WTC11 (cell line): ENCODE results near the gene BTLA. TPM values are rescaled to one million over a fixed set of nuclear protein-coding genes. Genes with fewer than 3 reads are reported as not detected.

Experiments used
- ATAC-seq: fragments of 200-7000 bp; cut with Tn5 transposase; 2 replicates; pipeline ENCODE4 v1.10.0; 2021; ENCODE audit warnings: mild to moderate bottlenecking, moderate library complexity
- CTCF ChIA-PET: fragments of 300-600 bp; sonication (Branson Sonifier 250); formaldehyde crosslinking; loops from one replicate; lab custom pipeline; 2021; ENCODE audit warnings: antibody characterized with exemption; lab: Charles Lee
- POLR2A ChIA-PET: fragments of 350-600 bp; sonication (Branson Sonifier 250); formaldehyde crosslinking; loops from one replicate; lab custom pipeline; 2021; ENCODE audit warnings: antibody characterized with exemption; lab: Charles Lee
- DNase-seq: peaks from one replicate; pipeline ENCODE4 v3.0.0; 2021; ENCODE audit warnings: low spot score
- H3K27ac Mint-ChIP-seq: 2 replicates; pipeline ENCODE4 v1.8.0; 2021; ENCODE audit warnings: mixed read lengths
- H3K27me3 Mint-ChIP-seq: 2 replicates; pipeline ENCODE4 v1.8.0; 2021; ENCODE audit warnings: low read depth, mild to moderate bottlenecking, moderate library complexity, mixed read lengths
- H3K36me3 Mint-ChIP-seq: 2 replicates; pipeline ENCODE4 v1.8.0; 2021; ENCODE audit warnings: mixed read lengths
- H3K4me1 Mint-ChIP-seq: 2 replicates; pipeline ENCODE4 v1.8.0; 2022; ENCODE audit warnings: mixed read lengths
- H3K4me3 Mint-ChIP-seq: 2 replicates; pipeline ENCODE4 v1.8.0; 2021; ENCODE audit warnings: mild to moderate bottlenecking, moderate library complexity, mixed read lengths
- H3K9me3 Mint-ChIP-seq: 2 replicates; pipeline ENCODE4 v1.8.0; 2021; ENCODE audit warnings: mixed read lengths
- AFF4 ChIP-seq: sonication (generic); formaldehyde crosslinking; IDR thresholded peaks from 2 replicates; pipeline ENCODE4 v1.8.1; 2023; ENCODE audit warnings: mild to moderate bottlenecking, missing genetic modification reagents, borderline replicate concordance
- ERG ChIP-seq: fragments of 250-450 bp; sonication (Bioruptor Pico); IDR thresholded peaks from 2 replicates; pipeline ENCODE4 v1.8.0; 2021; ENCODE audit warnings: mild to moderate bottlenecking
- GTF2I ChIP-seq: fragments of 250-450 bp; sonication (Bioruptor Pico); conservative IDR thresholded peaks from 2 replicates; pipeline ENCODE4 v1.4.0; 2021; ENCODE audit warnings: mild to moderate bottlenecking
- IRF2 ChIP-seq: sonication (generic); formaldehyde crosslinking; IDR thresholded peaks from 2 replicates; pipeline ENCODE4 v1.8.0; 2022; ENCODE audit warnings: low read depth, missing genetic modification reagents, borderline replicate concordance
- PREB ChIP-seq: sonication (generic); formaldehyde crosslinking; IDR thresholded peaks from 2 replicates; pipeline ENCODE4 v1.8.1; 2022; ENCODE audit warnings: mild to moderate bottlenecking, missing genetic modification reagents, moderate library complexity, borderline replicate concordance
- RORB ChIP-seq: fragments of 250-450 bp; sonication (Bioruptor Pico); IDR thresholded peaks from 2 replicates; pipeline ENCODE4 v1.9.0; 2021; ENCODE audit warnings: mild to moderate bottlenecking
- SP1 ChIP-seq: sonication (generic); formaldehyde crosslinking; conservative IDR thresholded peaks from 2 replicates; pipeline ENCODE4 v1.8.1; 2022; ENCODE audit warnings: missing genetic modification reagents
- STAT6 ChIP-seq: sonication (generic); formaldehyde crosslinking; conservative IDR thresholded peaks from 2 replicates; pipeline ENCODE4 v1.8.1; 2023; ENCODE audit warnings: mild to moderate bottlenecking, low read depth, missing genetic modification reagents, moderate library complexity
- TP53 ChIP-seq: sonication (generic); formaldehyde crosslinking; IDR thresholded peaks from 2 replicates; pipeline ENCODE4 v1.8.1; 2023; ENCODE audit warnings: mild to moderate bottlenecking, missing genetic modification reagents
- ZNF263 ChIP-seq: sonication (generic); formaldehyde crosslinking; IDR thresholded peaks from 2 replicates; pipeline ENCODE4 v1.8.1; 2022; ENCODE audit warnings: low read depth, mild to moderate bottlenecking, moderate library complexity, missing genetic modification reagents
- ZNF281 ChIP-seq: sonication (generic); formaldehyde crosslinking; IDR thresholded peaks from 2 replicates; pipeline ENCODE4 v1.8.0; 2023; ENCODE audit warnings: mild to moderate bottlenecking, missing genetic modification reagents
- ZNF317 ChIP-seq: sonication (generic); formaldehyde crosslinking; IDR thresholded peaks from 2 replicates; pipeline ENCODE4 v1.8.1; 2023; ENCODE audit warnings: low read depth, mild to moderate bottlenecking, moderate library complexity, missing genetic modification reagents, borderline replicate concordance
- ZNF425 ChIP-seq: fragments of 250-450 bp; sonication (Bioruptor Pico); conservative IDR thresholded peaks from 2 replicates; pipeline ENCODE4 v1.9.0; 2021; ENCODE audit warnings: mild to moderate bottlenecking
- ZNF532 ChIP-seq: fragments of 250-450 bp; sonication (Bioruptor Pico); IDR thresholded peaks from 2 replicates; pipeline ENCODE4 v1.9.0; 2021; ENCODE audit warnings: mild to moderate bottlenecking, borderline replicate concordance
- total RNA-seq: library from RNA; stranded (reverse); gene quantifications from 3 replicates; pipeline ENCODE4 v1.2.3, GENCODE V29; 2021

BTLA gene
- total RNA-seq, 1 experiment from 2014 or later: not detected

GRCh38 chr3:112464264-112464663 is 35.0 kb downstream of the BTLA start:
- H3K4me1 Mint-ChIP-seq: peaks cover 27% of the 10 kb centered on the region
- no peak overlapping the region for H3K27ac Mint-ChIP-seq
- TF ChIP-seq ZNF317 (CRISPR knock-in tag) (no peak), ZNF263 (CRISPR knock-in tag) (no peak), PREB (no peak), ZNF281 (CRISPR knock-in tag) (no peak), STAT6 (CRISPR knock-in tag) (no peak), AFF4 (no peak), ERG (CRISPR knock-in tag) (no peak), ZNF532 (no peak), TP53 (CRISPR knock-in tag) (no peak), GTF2I (CRISPR knock-in tag) (no peak), ZNF425 (CRISPR knock-in tag) (no peak), IRF2 (CRISPR knock-in tag) (no peak), RORB (CRISPR knock-in tag) (no peak), SP1 (CRISPR knock-in tag) (no peak)
- no peaks in the 10 kb centered on the region for H3K36me3 Mint-ChIP-seq
- no peaks in the 10 kb centered on the region for H3K27me3 Mint-ChIP-seq
- DNase-seq: no peak
- H3K9me3 Mint-ChIP-seq: peaks cover 11% of the 10 kb centered on the region
- H3K4me3 Mint-ChIP-seq: no peak overlapping the region
- ChIA-PET POLR2A (no interaction called here), CTCF (interaction anchor here (1.4 kb wide), 1 partner anchor 27 kb away, joined by 5 read pairs; no protein-coding TSS in a partner anchor)
- no peak for ATAC-seq
